ENCODE results near the gene ASTN2. TPM values are rescaled to one million over a fixed set of nuclear protein-coding genes. Genes with fewer than 3 reads are reported as not detected.

ASTN2 gene
- total and polyA plus RNA-seq, 2 donors (not counting 3 experiments of a cell fraction or from before 2014, with no cell fraction given), result 1.0 to 1.9 TPM

GRCh38 chr9:116476935-116477381 lies 937.9 kb downstream of the ASTN2 start:
- no peaks in the 10 kb centered on the region for H4K20me1 ChIP-seq (replicated peaks; ENCODE audit: control insufficient read depth, extremely low read depth, insufficient read depth, low read length)
- no peaks in the 10 kb centered on the region for H3K27me3 ChIP-seq (ENCODE audit: control insufficient read depth in 2 of 2, insufficient read depth in 2 of 2, low read length in 2 of 2)
- H3K4me1 ChIP-seq (ENCODE audit: control insufficient read depth, extremely low read depth, insufficient read depth, low read length), result no peaks in the 10 kb centered on the region
- FAIRE-seq, result no peak
- no peaks in the 10 kb centered on the region for H3K9me3 ChIP-seq (replicated peaks; ENCODE audit: control insufficient read depth, insufficient read depth, low read length)
- TF ChIP-seq GATA2 (IDR thresholded peaks at IDR 0.05; ENCODE audit: insufficient read depth, insufficient read length, low read depth, low read length) (no peak), EZH2 (IDR thresholded peaks at IDR 0.05; ENCODE audit: borderline replicate concordance, low read depth, low read length, severe bottlenecking) (no peak), FOS (IDR thresholded peaks at IDR 0.05; ENCODE audit: borderline replicate concordance, insufficient read depth, low read length) (no peak), MYC (IDR thresholded peaks at IDR 0.05; ENCODE audit: low read depth, low read length) (no peak), JUN (IDR thresholded peaks at IDR 0.05; ENCODE audit: borderline replicate concordance, insufficient read depth, insufficient read length, low read depth) (no peak), POLR2A (IDR thresholded peaks at IDR 0.05; ENCODE audit: low read depth, low read length) (no peak), MAX (IDR thresholded peaks at IDR 0.05; ENCODE audit: insufficient read depth, insufficient read length) (no peak)
- TF ChIP-seq, protein P1, sequence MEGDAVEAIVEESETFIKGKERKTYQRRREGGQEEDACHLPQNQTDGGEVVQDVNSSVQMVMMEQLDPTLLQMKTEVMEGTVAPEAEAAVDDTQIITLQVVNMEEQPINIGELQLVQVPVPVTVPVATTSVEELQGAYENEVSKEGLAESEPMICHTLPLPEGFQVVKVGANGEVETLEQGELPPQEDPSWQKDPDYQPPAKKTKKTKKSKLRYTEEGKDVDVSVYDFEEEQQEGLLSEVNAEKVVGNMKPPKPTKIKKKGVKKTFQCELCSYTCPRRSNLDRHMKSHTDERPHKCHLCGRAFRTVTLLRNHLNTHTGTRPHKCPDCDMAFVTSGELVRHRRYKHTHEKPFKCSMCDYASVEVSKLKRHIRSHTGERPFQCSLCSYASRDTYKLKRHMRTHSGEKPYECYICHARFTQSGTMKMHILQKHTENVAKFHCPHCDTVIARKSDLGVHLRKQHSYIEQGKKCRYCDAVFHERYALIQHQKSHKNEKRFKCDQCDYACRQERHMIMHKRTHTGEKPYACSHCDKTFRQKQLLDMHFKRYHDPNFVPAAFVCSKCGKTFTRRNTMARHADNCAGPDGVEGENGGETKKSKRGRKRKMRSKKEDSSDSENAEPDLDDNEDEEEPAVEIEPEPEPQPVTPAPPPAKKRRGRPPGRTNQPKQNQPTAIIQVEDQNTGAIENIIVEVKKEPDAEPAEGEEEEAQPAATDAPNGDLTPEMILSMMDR (IDR thresholded peaks at IDR 0.05; ENCODE audit: extremely low read depth in 1 of 2, insufficient read depth in 1 of 2, low read depth in 1 of 2, low read length in 2 of 2), result no peak
- H3K79me2 ChIP-seq (ENCODE audit: control insufficient read depth, insufficient read depth, low read length), result no peaks in the 10 kb centered on the region
- H3K4me3 ChIP-seq (replicated peaks in 1 of 3; ENCODE audit: insufficient read depth in 1 of 3, low read depth in 1 of 3, low read length in 3 of 3), result no peak overlapping the region
- DNase-seq (ENCODE audit: low read depth, low spot score), result no peak
- no peaks in the 10 kb centered on the region for H3K36me3 ChIP-seq (ENCODE audit: control insufficient read depth in 2 of 2, extremely low read depth in 1 of 2, insufficient read depth in 2 of 2, low read length in 2 of 2)
- H3K4me2 ChIP-seq (ENCODE audit: insufficient read depth, low read length), result no peak overlapping the region
- ChIA-PET POLR2A (no interaction called here), CTCF (no interaction called here)
- H3K27ac ChIP-seq (ENCODE audit: insufficient read depth, low read depth, low read length), result no peak overlapping the region
- no peak overlapping the region for H3K9ac ChIP-seq (replicated peaks; ENCODE audit: extremely low read depth, insufficient read depth, low read length)
- H2AFZ ChIP-seq (ENCODE audit: low read depth, low read length), result no peak overlapping the region
- H3K9me1 ChIP-seq (replicated peaks; ENCODE audit: control insufficient read depth, extremely low read depth, insufficient read depth, low read length), result no peaks in the 10 kb centered on the region
- dilution Hi-C loops (cut with MboI; ENCODE audit: extremely low pct_ligation_motif_present, low sequenced_read_pairs) (no loop called here), intact Hi-C loops (cut with micrococcal nuclease) (no loop called here)
- no TSS peak for BruUV-seq (replicated peaks)

All from endothelial cell of umbilical vein (primary cell).